ENCODE results near the gene TXNDC17.

- TF ChIP-seq CTCF (IDR thresholded peaks at IDR 0.05) (no peak), POLR2A (IDR thresholded peaks at IDR 0.05) (no peak)
Observed at GRCh38 chr17:6657633-6658287, 16.9 kb downstream of the TXNDC17 start.

Data from uterus (tissue), 2 donors.